Thyroid gland (tissue), 4 donors: ENCODE results near the gene CHGA.

Source experiments
- CTCF ChIP-seq, 6 experiments: fragments of 200-600 bp in 3 of 6; fragments of 450-650 bp in 3 of 6; sonication (generic) in 3 of 6; IDR thresholded peaks; one replicate each; pipeline ENCODE4 v1.5.1; 2016 to 2019; ENCODE audit warnings: antibody characterized with exemption in 6 of 6, mild to moderate bottlenecking in 2 of 6, inconsistent platforms in 1 of 6, moderate library complexity in 1 of 6
- POLR2A ChIP-seq, 2 donors: fragments of 450-650 bp; IDR thresholded peaks; one replicate each; pipeline ENCODE4 v1.6.1; 2017; ENCODE audit warnings: antibody characterized with exemption in 2 of 2, mild to moderate bottlenecking in 2 of 2, moderate library complexity in 1 of 2

GRCh38 chr14:92926180-92926845 lies 3.4 kb downstream of the CHGA start:
- TF ChIP-seq CTCF (IDR thresholded peaks at IDR 0.05) (no peak), POLR2A (IDR thresholded peaks at IDR 0.05) (no peak)
